Neuronal stem cell (in vitro differentiated cells): Measurements from ENCODE around the gene PADI1.
A peak's percentile ranks its signal among the peaks of the same experiment; 100 is the strongest.

Experiments
- DNase-seq: peaks from one replicate; pipeline ENCODE4 v3.0.0-alpha.2; 2013; ENCODE audit warnings: low spot score
- H2AFZ ChIP-seq: one replicate; pipeline ENCODE4 v1.6.1; 2013; ENCODE audit warnings: mild to moderate bottlenecking, low read length, inconsistent platforms
- H2AK5ac ChIP-seq: 2 replicates; pipeline ENCODE4 v1.6.1; 2013; ENCODE audit warnings: low read depth, mild to moderate bottlenecking, inconsistent platforms, low read length, moderate library complexity, mixed read lengths
- H2BK120ac ChIP-seq: 2 replicates; pipeline ENCODE4 v1.6.1; 2013; ENCODE audit warnings: low read depth, mild to moderate bottlenecking, inconsistent platforms, low read length, moderate library complexity, mixed read lengths
- H2BK12ac ChIP-seq: one replicate; pipeline ENCODE4 v1.6.1; 2013; ENCODE audit warnings: low read length, inconsistent platforms
- H2BK15ac ChIP-seq: 2 replicates; pipeline ENCODE4 v1.6.1; 2013; ENCODE audit warnings: mild to moderate bottlenecking, low read length, inconsistent platforms, mixed read lengths
- H2BK5ac ChIP-seq: one replicate; pipeline ENCODE4 v1.6.1; 2013; ENCODE audit warnings: inconsistent platforms, mild to moderate bottlenecking, low read length, moderate library complexity
- H3K14ac ChIP-seq: one replicate; pipeline ENCODE4 v1.6.1; 2013; ENCODE audit warnings: low read length, inconsistent platforms
- H3K18ac ChIP-seq: 2 replicates; pipeline ENCODE4 v1.6.1; 2013; ENCODE audit warnings: low read length, inconsistent platforms
- H3K23ac ChIP-seq: 2 replicates; pipeline ENCODE4 v1.6.1; 2013; ENCODE audit warnings: low read depth, mild to moderate bottlenecking, mixed read lengths, low read length, inconsistent platforms; ENCODE audit not compliant: poor library complexity
- H3K27ac ChIP-seq: replicated peaks from 3 replicates; pipeline ENCODE4 v1.5.1; 2013; ENCODE audit warnings: low read length, inconsistent platforms
- H3K27me3 ChIP-seq, 3 experiments: 2 replicates each; pipeline ENCODE4 v1.6.1; 2013; ENCODE audit warnings: low read length in 3 of 3, mild to moderate bottlenecking in 2 of 3, inconsistent platforms in 1 of 3, low read depth in 1 of 3, mixed read lengths in 1 of 3, moderate library complexity in 1 of 3; ENCODE audit not compliant: control insufficient read depth in 3 of 3, insufficient read depth in 3 of 3
- H3K36me3 ChIP-seq, 2 donors: replicated peaks in 1 of 2; 2 replicates each; pipeline ENCODE4 v1.6.1; 2013; ENCODE audit warnings: low read length in 2 of 2; ENCODE audit not compliant: control insufficient read depth in 2 of 2, insufficient read depth in 2 of 2
- H3K4ac ChIP-seq: 2 replicates; pipeline ENCODE4 v1.6.1; 2013; ENCODE audit warnings: inconsistent platforms, mild to moderate bottlenecking, low read length, moderate library complexity
- H3K4me1 ChIP-seq, 2 donors: 1 replicate in 1 of 2; 2 replicates in 1 of 2; pipeline ENCODE4 v1.6.1; 2013; ENCODE audit warnings: low read length in 2 of 2, low read depth in 1 of 2; ENCODE audit not compliant: control insufficient read depth in 2 of 2, insufficient read depth in 1 of 2
- H3K4me2 ChIP-seq: one replicate; pipeline ENCODE4 v1.6.1; 2013; ENCODE audit warnings: mild to moderate bottlenecking, low read length, inconsistent platforms; ENCODE audit not compliant: insufficient read depth, poor library complexity, severe bottlenecking
- H3K4me3 ChIP-seq, 2 donors: 2 replicates each; pipeline ENCODE4 v1.5.1; 2013; ENCODE audit warnings: low read length in 2 of 2, mild to moderate bottlenecking in 2 of 2, inconsistent platforms in 1 of 2, moderate library complexity in 1 of 2
- H3K79me1 ChIP-seq: one replicate; pipeline ENCODE4 v1.6.1; 2013; ENCODE audit warnings: low read depth, mild to moderate bottlenecking, inconsistent platforms, low read length, moderate library complexity
- H3K9ac ChIP-seq: one replicate; pipeline ENCODE4 v1.6.1; 2013; ENCODE audit warnings: mild to moderate bottlenecking, low read depth, low read length, inconsistent platforms; ENCODE audit not compliant: poor library complexity
- H3K9me3 ChIP-seq, 2 donors: replicated peaks in 1 of 2; 2 replicates each; pipeline versions ENCODE3 to v1.6.1; 2013; ENCODE audit warnings: low read length in 2 of 2, mild to moderate bottlenecking in 2 of 2, inconsistent platforms in 1 of 2, low read depth in 1 of 2, mixed read lengths in 1 of 2, moderate library complexity in 1 of 2; ENCODE audit not compliant: control insufficient read depth in 2 of 2, insufficient read depth in 1 of 2
- H4K8ac ChIP-seq: one replicate; pipeline ENCODE4 v1.6.1; 2013; ENCODE audit warnings: low read depth, mild to moderate bottlenecking, inconsistent platforms, low read length, moderate library complexity
- H4K91ac ChIP-seq: one replicate; pipeline ENCODE4 v1.6.1; 2013; ENCODE audit warnings: low read length, low read depth, mild to moderate bottlenecking, inconsistent platforms; ENCODE audit not compliant: poor library complexity
- WGBS, 2 donors: extraction: QIAGEN DNeasy Blood & Tissue Kit; methylation state at CpG; one replicate each; pipeline ENCODE4 v1.1.7; 2013; ENCODE audit warnings: missing lambda C conversion rate in 2 of 2, mixed read lengths in 1 of 2; ENCODE audit not compliant: insufficient read length in 2 of 2, insufficient replicate concordance in 1 of 2; ENCODE audit errors: extremely low coverage in 2 of 2; 5-methylcytosine and 5-hydroxymethylcytosine counted together

PADI1 gene

DNA sequence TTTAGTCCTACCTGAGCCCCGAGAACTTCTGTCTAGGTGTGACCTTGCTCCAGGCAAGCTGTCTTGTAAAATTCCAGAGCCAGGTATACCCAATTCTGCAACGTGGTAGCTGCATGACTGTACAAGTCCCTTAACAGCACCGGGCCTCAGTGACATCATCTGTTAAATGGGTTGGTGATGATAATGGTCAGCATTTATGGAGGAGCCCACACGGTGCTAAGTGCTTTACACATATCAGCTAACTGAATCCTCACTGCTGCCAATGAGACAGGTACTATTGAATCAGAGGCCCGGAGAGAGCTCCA, 37.2 kb upstream of the PADI1 start:
- H2BK120ac ChIP-seq: no peak overlapping the region
- H3K9ac ChIP-seq: no peak overlapping the region
- WGBS, 2 donors: no CpG with 5 or more reads among the region's 5 CpGs
- peak overlapping the region; percentile 65 for H3K18ac ChIP-seq
- no peak overlapping the region for H3K4me2 ChIP-seq
- no peak overlapping the region for H2AFZ ChIP-seq
- H3K36me3 ChIP-seq: no peaks in the 10 kb centered on the region
- H3K9me3 ChIP-seq: no peaks in the 10 kb centered on the region
- no peak for DNase-seq
- no peak overlapping the region for H3K14ac ChIP-seq
- H2AK5ac ChIP-seq: peak overlapping the region; percentile 71
- H2BK15ac ChIP-seq: no peak overlapping the region
- H2BK5ac ChIP-seq: no peak overlapping the region
- no peaks in the 10 kb centered on the region for H3K79me1 ChIP-seq
- peaks cover 0 to 6% (median 0%) of the 10 kb centered on the region in 3 experiments for H3K27me3 ChIP-seq
- no peak overlapping the region for H4K91ac ChIP-seq
- H3K4ac ChIP-seq: no peak overlapping the region
- H2BK12ac ChIP-seq: no peak overlapping the region
- H3K23ac ChIP-seq: no peak overlapping the region
- no peak overlapping the region for H4K8ac ChIP-seq
- H3K4me1 ChIP-seq: peaks cover 0 to 4% of the 10 kb centered on the region in 2 donors
- H3K4me3 ChIP-seq: no peak overlapping the region
- H3K27ac ChIP-seq: no peak overlapping the region

DNA sequence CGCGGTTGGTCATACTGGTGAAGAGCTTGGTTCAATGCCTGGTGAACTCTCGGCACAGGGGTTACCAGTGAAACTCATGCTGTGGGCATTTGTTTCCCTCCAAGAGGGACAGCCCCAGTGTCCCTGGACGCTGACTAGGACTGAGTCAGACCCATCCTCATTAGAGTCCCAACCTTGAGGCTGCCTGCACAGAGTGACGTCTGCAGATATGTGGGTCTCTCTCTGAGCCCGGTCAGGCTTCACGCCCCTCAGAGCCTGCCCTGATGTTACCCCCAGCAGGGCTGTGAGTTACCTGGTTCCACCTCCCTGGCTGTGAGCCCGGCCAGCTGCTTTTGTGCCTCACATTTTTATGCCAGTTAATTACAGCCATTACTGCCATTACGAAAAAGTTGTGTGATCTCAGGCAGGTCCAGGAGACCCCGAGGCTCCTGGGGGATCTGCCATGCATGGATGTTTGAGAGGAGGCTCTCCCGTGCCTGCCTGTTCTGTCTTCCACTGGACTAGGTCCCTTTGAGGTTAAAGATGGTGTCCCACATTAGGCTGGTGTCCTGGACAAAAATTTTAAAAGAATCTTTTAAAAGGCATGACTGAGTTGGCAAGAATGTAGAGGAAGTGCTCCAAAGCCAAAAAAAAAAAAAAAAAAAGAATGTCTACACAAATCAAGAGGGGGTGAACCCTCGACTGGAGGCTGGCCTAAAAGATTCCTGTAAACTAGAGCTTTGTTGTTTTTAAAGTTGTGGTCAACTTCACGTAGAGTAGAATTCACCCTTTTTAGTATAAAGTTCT, 36.6 kb upstream of the PADI1 start:
- Histone ChIP-seq H2BK15ac (no peak overlapping the region), H2AFZ (no peak overlapping the region), H2BK120ac (no peak overlapping the region), H3K9me3 (no peaks in the 10 kb centered on the region), H3K4ac (no peak overlapping the region), H3K23ac (no peak overlapping the region), H4K8ac (no peak overlapping the region), H3K9ac (no peak overlapping the region), H3K79me1 (no peaks in the 10 kb centered on the region), H2AK5ac (peak overlapping the region; percentile 71), H4K91ac (no peak overlapping the region), H3K18ac (peak overlapping the region; percentile 65), H3K27me3 (peaks cover 0 to 6% (median 0%) of the 10 kb centered on the region in 3 experiments), H3K36me3 (no peaks in the 10 kb centered on the region), H2BK12ac (no peak overlapping the region), H3K27ac (no peak overlapping the region), H2BK5ac (no peak overlapping the region), H3K4me2 (no peak overlapping the region), H3K14ac (no peak overlapping the region), H3K4me1 (peaks cover 0 to 4% of the 10 kb centered on the region in 2 donors), H3K4me3 (no peak overlapping the region)
- no peak for DNase-seq
- WGBS, 2 donors: no CpG with 5 or more reads among the region's 13 CpGs

DNA sequence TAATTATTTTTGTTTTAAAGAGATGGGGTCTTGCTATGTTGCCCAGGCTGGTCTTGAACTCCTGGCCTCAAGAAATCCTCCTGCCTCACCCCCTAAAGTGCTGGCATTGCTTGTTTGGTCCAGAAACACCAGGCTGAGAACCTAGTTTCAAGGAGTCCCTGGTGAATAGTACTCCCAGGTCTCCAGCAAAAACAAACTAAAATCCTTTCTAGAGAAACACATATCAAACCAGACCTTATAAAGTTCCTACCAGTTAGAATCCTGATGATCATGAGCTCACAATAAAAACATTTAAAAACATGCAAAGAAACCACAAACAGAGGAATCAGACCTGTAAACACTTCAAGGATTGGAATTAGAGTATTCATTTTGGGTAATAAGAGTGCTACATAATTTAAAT, 34.4 kb upstream of the PADI1 start:
- Histone ChIP-seq H2AK5ac (no peak overlapping the region), H3K4me2 (no peak overlapping the region), H3K27me3 (peaks cover 0 to 4% (median 0%) of the 10 kb centered on the region in 3 experiments), H2BK5ac (no peak overlapping the region), H3K79me1 (no peaks in the 10 kb centered on the region), H3K9ac (no peak overlapping the region), H2BK12ac (no peak overlapping the region), H3K18ac (no peak overlapping the region), H4K8ac (no peak overlapping the region), H4K91ac (no peak overlapping the region), H3K14ac (no peak overlapping the region), H3K27ac (no peak overlapping the region), H2BK120ac (no peak overlapping the region), H3K36me3 (no peaks in the 10 kb centered on the region), H3K23ac (no peak overlapping the region), H2BK15ac (no peak overlapping the region), H3K9me3 (peaks cover 0 to 1% of the 10 kb centered on the region in 2 donors), H3K4ac (no peak overlapping the region), H2AFZ (no peak overlapping the region), H3K4me1 (peaks cover 0 to 4% of the 10 kb centered on the region in 2 donors), H3K4me3 (no peak overlapping the region)
- no peak for DNase-seq

DNA sequence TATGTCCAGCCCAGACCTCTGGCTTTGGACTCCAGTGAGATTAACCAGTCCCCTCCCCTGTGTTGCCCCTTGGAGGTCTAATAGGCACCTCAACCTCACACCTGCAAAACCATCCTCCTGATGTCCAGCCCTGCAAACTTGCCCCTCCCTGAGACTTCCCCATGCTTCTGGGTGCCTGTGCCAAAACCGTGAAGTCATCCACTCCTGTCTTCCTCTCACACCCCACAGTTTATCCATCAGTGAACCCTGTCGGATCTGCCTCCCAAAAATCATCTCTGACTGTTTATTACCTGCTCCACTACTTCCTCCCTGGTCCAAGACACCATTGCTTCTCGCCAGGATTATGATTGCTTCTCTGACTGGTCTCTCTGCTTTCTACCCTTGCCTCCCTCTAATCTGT, 31.7 kb upstream of the PADI1 start:
- Histone ChIP-seq H3K79me1 (no peaks in the 10 kb centered on the region), H2AK5ac (no peak overlapping the region), H2BK120ac (no peak overlapping the region), H3K4me1 (no peaks in the 10 kb centered on the region), H3K4ac (no peak overlapping the region), H3K4me3 (no peak overlapping the region), H3K18ac (no peak overlapping the region), H3K36me3 (no peaks in the 10 kb centered on the region), H2BK15ac (no peak overlapping the region), H3K4me2 (no peak overlapping the region), H2AFZ (no peak overlapping the region), H3K27me3 (peaks cover 0 to 10% (median 0%) of the 10 kb centered on the region in 3 experiments), H3K9me3 (peaks cover 0 to 1% of the 10 kb centered on the region in 2 donors), H2BK12ac (no peak overlapping the region), H2BK5ac (no peak overlapping the region), H3K9ac (no peak overlapping the region), H4K91ac (no peak overlapping the region), H3K27ac (no peak overlapping the region), H3K14ac (no peak overlapping the region), H4K8ac (no peak overlapping the region), H3K23ac (no peak overlapping the region)
- WGBS, 2 donors: no CpG with 5 or more reads among the region's 3 CpGs
- no peak for DNase-seq
